GM12878 (cell line): Measurements from ENCODE around the gene ALOX12. TPM values are rescaled to one million over a fixed set of nuclear protein-coding genes. Genes with fewer than 3 reads are reported as not detected.
A peak's percentile ranks its signal among the peaks of the same experiment; 100 is the strongest.

ENCODE experiments used
- ATAC-seq: fragments of 200-7000 bp; cut with Tn5 transposase; 3 replicates; pipeline ENCODE4 v1.9.1; 2020; ENCODE audit warnings: mild to moderate bottlenecking, moderate library complexity
- BruUV-seq: library from RNA; stranded (reverse); fragments of 400-500 nt; replicated peaks from 2 replicates; lab custom pipeline; 2021; lab: Mats Ljungman, UMichigan
- CTCF ChIA-PET: fragments of 300-600 bp; sonication (Branson Sonifier 250); formaldehyde crosslinking; extraction: SDS; loops from one replicate; lab custom pipeline; 2021; ENCODE audit warnings: inconsistent platforms; lab: Yijun Ruan, JAX
- POLR2A ChIA-PET: fragments of 350-600 bp; formaldehyde crosslinking; extraction: SDS; loops from one replicate; lab custom pipeline; 2021; ENCODE audit warnings: inconsistent platforms; lab: Charles Lee
- RAD21 ChIA-PET: fragments of 300-600 bp; sonication (Branson Sonifier 250); formaldehyde crosslinking; loops from one replicate; lab custom pipeline; 2023; ENCODE audit warnings: antibody characterized with exemption; ENCODE audit not compliant: unreplicated experiment; lab: Charles Lee
- SMC1A ChIA-PET: fragments of 300-600 bp; sonication (Branson Sonifier 250); formaldehyde crosslinking; loops from one replicate; lab custom pipeline; 2023; ENCODE audit not compliant: unreplicated experiment, uncharacterized antibody; lab: Charles Lee
- DNase-seq: peaks from one replicate; pipeline ENCODE4 v3.0.0-alpha.2; 2011; ENCODE audit warnings: low read depth, low spot score
- FAIRE-seq: peaks from 3 replicates; lab custom pipeline; 2011; peaks lifted over from hg19 to GRCh38; lab: Jason Lieb, UNC
- H2AFZ ChIP-seq: 2 replicates; pipeline ENCODE4 v1.6.0; 2011; ENCODE audit warnings: low read depth, low read length, control low read depth; ENCODE audit not compliant: control insufficient read depth
- H3K27ac ChIP-seq: 2 replicates; pipeline ENCODE4 v1.5.1; 2011; ENCODE audit warnings: control low read depth; ENCODE audit not compliant: control insufficient read depth, insufficient read depth
- H3K27me3 ChIP-seq, 2 experiments: replicated peaks in 1 of 2; 2 replicates each; pipeline versions ENCODE4 v1.6.0 to v1.6.1; 2011; ENCODE audit warnings: low read length in 1 of 2; ENCODE audit not compliant: control insufficient read depth in 2 of 2, insufficient read depth in 2 of 2
- H3K36me3 ChIP-seq, 2 experiments: 2 replicates each; pipeline ENCODE4 v1.5.1; 2011; ENCODE audit warnings: low read length in 1 of 2; ENCODE audit not compliant: control insufficient read depth in 2 of 2, insufficient read depth in 2 of 2
- H3K4me1 ChIP-seq: 2 replicates; pipeline ENCODE4 v1.6.1; 2011; ENCODE audit warnings: mild to moderate bottlenecking, low read length, moderate library complexity, mixed read lengths; ENCODE audit not compliant: control insufficient read depth, insufficient read depth
- H3K4me2 ChIP-seq: 2 replicates; pipeline ENCODE4 v1.6.0; 2011; ENCODE audit warnings: control low read depth; ENCODE audit not compliant: control insufficient read depth, insufficient read depth
- H3K4me3 ChIP-seq: fragments of 200-600 bp; sonication (generic); 2 replicates; pipeline ENCODE4 v1.5.1; 2016
- H3K79me2 ChIP-seq: 2 replicates; pipeline ENCODE4 v1.6.0; 2011; ENCODE audit warnings: low read length; ENCODE audit not compliant: control insufficient read depth, insufficient read depth
- H3K9ac ChIP-seq: 2 replicates; pipeline ENCODE4 v1.8.0; 2011; ENCODE audit warnings: low read length, control low read depth, mixed read lengths; ENCODE audit not compliant: control insufficient read depth, insufficient read depth
- H3K9me3 ChIP-seq: replicated peaks from 3 replicates; pipeline ENCODE4 v1.5.1; 2011; ENCODE audit warnings: mild to moderate bottlenecking, low read length; ENCODE audit not compliant: control insufficient read depth, insufficient read depth
- H4K20me1 ChIP-seq: 2 replicates; pipeline ENCODE4 v1.6.0; 2011; ENCODE audit not compliant: control insufficient read depth, insufficient read depth
- ASH2L ChIP-seq: fragments of 300-600, 200-600 bp; sonication (generic); IDR thresholded peaks from 2 replicates; pipeline ENCODE4 v1.6.1; 2017; ENCODE audit warnings: low read depth, mild to moderate bottlenecking, borderline replicate concordance
- ATF7 ChIP-seq: fragments of 450-650 bp; IDR thresholded peaks from 2 replicates; pipeline ENCODE4 v1.6.1; 2016; ENCODE audit warnings: low read depth, mild to moderate bottlenecking
- BRCA1 ChIP-seq: IDR thresholded peaks from 2 replicates; pipeline ENCODE4 v1.6.1; 2011; ENCODE audit warnings: low read depth, low read length, improper control_type of control experiment
- EGR1 ChIP-seq, 2 experiments: IDR thresholded peaks; 1 replicate in 1 of 2; 2 replicates in 1 of 2; pipeline ENCODE4 v1.6.1; 2011 to 2012; ENCODE audit warnings: low read depth in 2 of 2, low read length in 2 of 2, borderline replicate concordance in 1 of 2, mild to moderate bottlenecking in 1 of 2, moderate library complexity in 1 of 2
- IKZF1 ChIP-seq: fragments of 450-650 bp; conservative IDR thresholded peaks from 2 replicates; pipeline ENCODE4 v1.6.1; 2017; ENCODE audit warnings: antibody characterized with exemption, mild to moderate bottlenecking
- JUNB ChIP-seq: IDR thresholded peaks from 2 replicates; pipeline ENCODE4 v1.6.1; 2016; ENCODE audit warnings: antibody characterized with exemption, mild to moderate bottlenecking
- LARP7 ChIP-seq: fragments of 450-650 bp; IDR thresholded peaks from 2 replicates; pipeline ENCODE4 v1.6.1; 2017; ENCODE audit warnings: mild to moderate bottlenecking
- MEF2B ChIP-seq: fragments of 450-650 bp; IDR thresholded peaks from 2 replicates; pipeline ENCODE4 v1.6.1; 2018; ENCODE audit warnings: mild to moderate bottlenecking, moderate library complexity; ENCODE audit not compliant: partially characterized antibody, poor library complexity, severe bottlenecking
- MTA2 ChIP-seq: fragments of 450-650 bp; IDR thresholded peaks from 2 replicates; pipeline ENCODE4 v1.6.1; 2016; ENCODE audit warnings: low read depth, mild to moderate bottlenecking, moderate library complexity
- POU2F2 ChIP-seq: IDR thresholded peaks from 3 replicates; pipeline ENCODE4 v1.6.1; 2011; ENCODE audit warnings: low read depth, mild to moderate bottlenecking, low read length, borderline replicate concordance
- RAD21 ChIP-seq: IDR thresholded peaks from 2 replicates; pipeline ENCODE4 v1.6.1; 2011; ENCODE audit warnings: mild to moderate bottlenecking, low read depth, low read length, moderate library complexity; ENCODE audit not compliant: insufficient read depth
- RAD51 ChIP-seq: fragments of 450-650 bp; IDR thresholded peaks from 2 replicates; pipeline ENCODE4 v1.6.1; 2016; ENCODE audit warnings: moderate library complexity, mild to moderate bottlenecking, inconsistent platforms
- RB1 ChIP-seq: fragments of 450-650 bp; formaldehyde crosslinking; IDR thresholded peaks from 2 replicates; pipeline ENCODE4 v1.6.1; 2017; ENCODE audit warnings: mild to moderate bottlenecking, borderline replicate concordance
- SREBF2 ChIP-seq: IDR thresholded peaks from 2 replicates; pipeline ENCODE4 v1.6.1; 2012; ENCODE audit warnings: mild to moderate bottlenecking, low read length
- SRF ChIP-seq, 2 experiments: IDR thresholded peaks; 2 replicates each; pipeline ENCODE4 v1.6.1; 2011; ENCODE audit warnings: low read depth in 2 of 2, low read length in 2 of 2, mild to moderate bottlenecking in 1 of 2, moderate library complexity in 1 of 2
- SUZ12 ChIP-seq: fragments of 200-600 bp; sonication (generic); IDR thresholded peaks from one replicate; pipeline ENCODE4 v1.6.1; 2018; ENCODE audit warnings: antibody characterized with exemption, mild to moderate bottlenecking; ENCODE audit not compliant: unreplicated experiment
- TCF7 ChIP-seq: IDR thresholded peaks from 2 replicates; pipeline ENCODE4 v1.6.1; 2014; ENCODE audit warnings: antibody characterized with exemption, borderline replicate concordance
- WGBS: methylation state at CpG from one replicate; pipeline ENCODE4 v1.1.6; 2016; ENCODE audit warnings: low lambda C conversion rate; ENCODE audit not compliant: insufficient replicate concordance, insufficient coverage; ENCODE audit errors: missing lambda C conversion rate; 5-methylcytosine and 5-hydroxymethylcytosine counted together
- in situ Hi-C: fragments of 300-500 bp; cut with MboI; formaldehyde crosslinking; loops from 9 replicates; pipeline ENCODE4 v1.14.3; 2018; ENCODE audit warnings: mixed read lengths
- intact Hi-C: fragments of 100-400 bp; cut with micrococcal nuclease; formaldehyde crosslinking; loops from one replicate; pipeline ENCODE4 v1.14.2; 2022; ENCODE audit not compliant: unreplicated experiment
- polyA plus RNA-seq, 11 experiments: library from polyadenylated mRNA; depleted of rRNA in 4 of 11; unstranded in 6 of 11; stranded (reverse) in 5 of 11; fragments of >200 nt; fragmentation: Nextera tagmentation in 4 of 11; fragmentation: Illumina TruSeq in 1 of 11; extraction: Ambion mirVana in 4 of 11; extraction: Trizol in 1 of 11; gene quantifications; 1 replicate in 1 of 11; 2 replicates in 10 of 11; pipeline versions ENCODE4 v1.2.1 to v1.2.3, GENCODE V29; 2011 to 2016; ENCODE audit warnings: inconsistent platforms in 2 of 11, missing spikeins in 2 of 11, low read depth in 1 of 11
- total RNA-seq, 4 experiments: library from RNA; depleted of rRNA in 3 of 4; stranded (reverse); fragments of >200 nt in 3 of 4; fragmentation: Illumina TruSeq in 1 of 4; extraction: Trizol in 1 of 4; gene quantifications; 2 replicates each; pipeline versions ENCODE4 v1.2.1 to v1.2.3, GENCODE V29; 2013 to 2021
- TF ChIP-seq, protein P1 (sequence below): IDR thresholded peaks from 2 replicates; pipeline ENCODE4 v1.6.1; 2012; ENCODE audit warnings: low read depth, low read length, improper control_type of control experiment
- TF ChIP-seq, protein P2 (sequence below): IDR thresholded peaks from 2 replicates; pipeline ENCODE4 v1.6.1; 2011; ENCODE audit warnings: low read depth, mild to moderate bottlenecking, low read length, moderate library complexity, borderline replicate concordance; ENCODE audit errors: extremely low read depth
- TF ChIP-seq, protein P3 (sequence below): fragments of 450-650 bp; IDR thresholded peaks from 2 replicates; pipeline ENCODE4 v1.6.1; 2016; ENCODE audit warnings: mild to moderate bottlenecking

The ALOX12 gene
- total and polyA plus RNA-seq, 10 of the 15 experiments (the other 5 are each of a cell fraction or from before 2014, with no cell fraction given): 0.23 to 0.82 (median 0.58) TPM; not detected in 6

DNA sequence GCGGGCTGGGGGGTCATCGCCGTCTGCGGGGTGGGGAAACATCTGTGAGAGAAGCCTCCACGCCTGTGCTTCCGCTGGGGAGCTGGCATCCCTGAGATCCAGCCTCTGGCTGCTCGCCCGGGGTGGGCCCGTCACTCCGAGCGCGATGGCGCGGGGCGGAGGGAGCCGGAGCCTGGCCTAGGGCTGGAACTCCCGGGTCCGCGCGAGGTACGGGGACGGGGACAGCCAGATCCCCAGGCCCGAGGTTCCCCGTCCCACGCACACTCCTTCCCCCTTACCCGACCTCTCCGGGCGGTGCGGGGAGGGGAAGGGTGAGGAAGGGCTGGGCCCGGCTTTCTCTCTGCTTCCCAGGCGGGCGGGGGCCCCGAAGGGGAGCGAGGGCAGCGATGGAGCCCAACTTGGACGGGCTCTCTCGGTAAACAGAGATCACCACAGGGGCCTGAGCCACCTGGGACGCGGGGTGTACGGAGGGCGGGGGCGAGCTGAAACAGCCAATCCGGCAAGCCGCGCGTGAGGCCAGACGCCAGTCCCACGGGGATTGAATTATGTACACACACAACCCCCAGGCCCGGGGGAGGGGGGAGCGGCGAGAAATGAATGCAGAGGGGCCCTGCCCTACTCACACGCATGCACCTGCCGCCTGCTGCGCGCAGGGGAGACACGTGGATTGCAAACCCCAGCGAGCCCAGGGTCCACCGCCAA is 47.8 kb downstream of the ALOX12 start, which contains the start of gene SLC16A11:
Gene SLC16A11, minus strand, starts transcription at position 596 of the 702 bp plus-strand sequence. Its CDS starts 579 bp downstream, at position 17.
- H3K4me2 ChIP-seq: peak within 1 kb of the TSS; percentile 82
- H3K79me2 ChIP-seq: no peaks in the 10 kb centered on the region
- ChIA-PET SMC1A (interaction anchor here (1.0 to 13.6 kb wide), 2 partner anchors 8 to 93 kb away, joined by 3 to 356 read pairs; partner anchors contain the start of gene SLC16A13), POLR2A (interaction anchor here (0.6 to 1.0 kb wide), 3 partner anchors 29 to 355 kb away, joined by 4 read pairs; a partner anchor contains a TSS), RAD21 (interaction anchor here (0.7 to 10.0 kb wide), 5 partner anchors 8 to 253 kb away, joined by 3 to 269 read pairs (median 6); partner anchors contain the start of genes BCL6B and SLC16A13), CTCF (interaction anchor here (1.2 to 21.9 kb wide), 3 partner anchors 7 to 94 kb away, joined by 4 to 590 read pairs (median 36); partner anchors contain the start of gene SLC16A13)
- in situ Hi-C loops (loop anchor here (5.0 to 25.0 kb wide), 2 partner anchors 254 to 519 kb away; partner anchors contain the start of genes SENP3 and TNFSF13), intact Hi-C loops (loop anchor here (2.0 to 10.0 kb wide), 2 partner anchors 253 to 391 kb away; partner anchors contain the start of genes FGF11 and TMEM102)
- no peaks in the 10 kb centered on the region for H3K36me3 ChIP-seq
- no peaks in the 10 kb centered on the region for H4K20me1 ChIP-seq
- no peak for FAIRE-seq
- no peaks in the 10 kb centered on the region for H3K9me3 ChIP-seq
- H3K4me1 ChIP-seq: peaks cover 27% of the 10 kb centered on the region
- no peak within 1 kb of the TSS for H3K27ac ChIP-seq
- no TSS peak for BruUV-seq
- no peak for DNase-seq
- ATAC-seq: peak; percentile 28
- peaks cover 0 to 2% of the 10 kb centered on the region in 2 experiments; a peak in 2 of 4 replicates for H3K27me3 ChIP-seq
- peak within 1 kb of the TSS; percentile 53 for H2AFZ ChIP-seq
- H3K4me3 ChIP-seq: peak within 1 kb of the TSS; percentile 48; the same call in 1 of the 2 replicates
- 0 out of 2 replicates have a peak within 1 kb of the TSS, but pooled peaks have one; percentile 16 for H3K9ac ChIP-seq
- WGBS: 5% methylated on average over 57 of the region's 58 CpGs
- TF ChIP-seq ATF7: peak; percentile 48; the same call in 1 of the 2 replicates
- no peak for TF ChIP-seq ASH2L
- TF ChIP-seq SUZ12: peak; percentile 28
- TF ChIP-seq, protein P1, sequence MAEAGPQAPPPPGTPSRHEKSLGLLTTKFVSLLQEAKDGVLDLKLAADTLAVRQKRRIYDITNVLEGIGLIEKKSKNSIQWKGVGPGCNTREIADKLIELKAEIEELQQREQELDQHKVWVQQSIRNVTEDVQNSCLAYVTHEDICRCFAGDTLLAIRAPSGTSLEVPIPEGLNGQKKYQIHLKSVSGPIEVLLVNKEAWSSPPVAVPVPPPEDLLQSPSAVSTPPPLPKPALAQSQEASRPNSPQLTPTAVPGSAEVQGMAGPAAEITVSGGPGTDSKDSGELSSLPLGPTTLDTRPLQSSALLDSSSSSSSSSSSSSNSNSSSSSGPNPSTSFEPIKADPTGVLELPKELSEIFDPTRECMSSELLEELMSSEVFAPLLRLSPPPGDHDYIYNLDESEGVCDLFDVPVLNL: no peak
- TF ChIP-seq JUNB: no peak
- no peak for TF ChIP-seq SREBF2
- peak; percentile 23; the same call in 1 of the 3 replicates for TF ChIP-seq POU2F2
- peak; percentile 51 for TF ChIP-seq IKZF1
- TF ChIP-seq RAD21: no peak
- TF ChIP-seq BRCA1: no peak
- TF ChIP-seq TCF7: no peak
- TF ChIP-seq, protein P2, sequence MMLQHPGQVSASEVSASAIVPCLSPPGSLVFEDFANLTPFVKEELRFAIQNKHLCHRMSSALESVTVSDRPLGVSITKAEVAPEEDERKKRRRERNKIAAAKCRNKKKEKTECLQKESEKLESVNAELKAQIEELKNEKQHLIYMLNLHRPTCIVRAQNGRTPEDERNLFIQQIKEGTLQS: no peak
- TF ChIP-seq MTA2: peak; percentile 17; the same call in 1 of the 2 replicates
- TF ChIP-seq, protein P3, sequence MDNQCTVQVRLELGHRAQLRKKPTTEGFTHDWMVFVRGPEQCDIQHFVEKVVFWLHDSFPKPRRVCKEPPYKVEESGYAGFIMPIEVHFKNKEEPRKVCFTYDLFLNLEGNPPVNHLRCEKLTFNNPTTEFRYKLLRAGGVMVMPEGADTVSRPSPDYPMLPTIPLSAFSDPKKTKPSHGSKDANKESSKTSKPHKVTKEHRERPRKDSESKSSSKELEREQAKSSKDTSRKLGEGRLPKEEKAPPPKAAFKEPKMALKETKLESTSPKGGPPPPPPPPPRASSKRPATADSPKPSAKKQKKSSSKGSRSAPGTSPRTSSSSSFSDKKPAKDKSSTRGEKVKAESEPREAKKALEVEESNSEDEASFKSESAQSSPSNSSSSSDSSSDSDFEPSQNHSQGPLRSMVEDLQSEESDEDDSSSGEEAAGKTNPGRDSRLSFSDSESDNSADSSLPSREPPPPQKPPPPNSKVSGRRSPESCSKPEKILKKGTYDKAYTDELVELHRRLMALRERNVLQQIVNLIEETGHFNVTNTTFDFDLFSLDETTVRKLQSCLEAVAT: peak; percentile 21; the same call in 1 of the 2 replicates
- TF ChIP-seq MEF2B: peak; percentile 97
- no peak for TF ChIP-seq RAD51
- TF ChIP-seq RB1: peak; percentile 31; the same call in 1 of the 2 replicates
- no peak for TF ChIP-seq SRF (IDR thresholded peaks at IDR 0.05; ENCODE audit: low read depth in 2 of 2, low read length in 2 of 2)
- TF ChIP-seq EGR1 (IDR thresholded peaks at IDR 0.05; ENCODE audit: borderline replicate concordance in 1 of 2, low read depth in 2 of 2, low read length in 2 of 2): 0 out of 3 replicates have a peak, but pooled peaks of 1 of the 2 experiments have one; percentile 58
- TF ChIP-seq LARP7: no peak
